Myocyte (in vitro differentiated cells): ENCODE data around the gene RFX2. TPM values are rescaled to one million over a fixed set of nuclear protein-coding genes. Genes with fewer than 3 reads are reported as not detected.
"Not testable (repeated sequence)": the region's sequence is repeated elsewhere in the genome, so short reads cannot be mapped to it uniquely, and the experiment has no call there.

Experiments
- DNase-seq: peaks from one replicate; pipeline ENCODE4 v3.0.0-alpha.2; 2012; ENCODE audit warnings: low read depth
- total RNA-seq: library from RNA; depleted of rRNA; stranded (reverse); fragments of >200 nt; gene quantifications from 2 replicates; pipeline ENCODE4 v1.2.3, GENCODE V29; 2014

Gene RFX2
- total RNA-seq, 1 donor from 2014 or later = 5.8 TPM

DNA sequence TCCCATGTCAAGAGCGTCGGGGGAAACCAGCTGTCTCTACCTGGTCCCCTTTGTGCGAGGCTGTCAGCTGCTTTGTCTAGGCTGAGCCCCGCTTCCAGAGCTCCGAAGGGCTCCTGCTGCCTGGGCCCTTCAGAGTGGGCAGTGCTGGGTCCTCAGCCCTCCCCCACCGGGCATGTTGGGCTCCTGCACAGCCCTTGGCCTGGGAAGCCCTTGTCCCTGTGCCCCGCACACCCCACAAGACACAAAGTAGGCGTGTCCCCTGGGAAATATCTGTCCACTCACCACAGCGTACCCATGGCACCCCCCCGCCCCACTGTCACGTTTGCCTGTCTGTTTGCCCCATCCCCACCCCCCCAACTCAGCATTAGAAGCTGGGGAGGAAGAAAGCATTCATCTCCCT is 92.7 kb downstream of the RFX2 start:
- no peak for DNase-seq

GRCh38 chr19:6015841-6016545 is 94.3 kb downstream of the RFX2 start:
- no peak for DNase-seq

GRCh38 chr19:6014551-6015135 is 95.7 kb downstream of the RFX2 start:
- DNase-seq = peak; percentile 46

DNA sequence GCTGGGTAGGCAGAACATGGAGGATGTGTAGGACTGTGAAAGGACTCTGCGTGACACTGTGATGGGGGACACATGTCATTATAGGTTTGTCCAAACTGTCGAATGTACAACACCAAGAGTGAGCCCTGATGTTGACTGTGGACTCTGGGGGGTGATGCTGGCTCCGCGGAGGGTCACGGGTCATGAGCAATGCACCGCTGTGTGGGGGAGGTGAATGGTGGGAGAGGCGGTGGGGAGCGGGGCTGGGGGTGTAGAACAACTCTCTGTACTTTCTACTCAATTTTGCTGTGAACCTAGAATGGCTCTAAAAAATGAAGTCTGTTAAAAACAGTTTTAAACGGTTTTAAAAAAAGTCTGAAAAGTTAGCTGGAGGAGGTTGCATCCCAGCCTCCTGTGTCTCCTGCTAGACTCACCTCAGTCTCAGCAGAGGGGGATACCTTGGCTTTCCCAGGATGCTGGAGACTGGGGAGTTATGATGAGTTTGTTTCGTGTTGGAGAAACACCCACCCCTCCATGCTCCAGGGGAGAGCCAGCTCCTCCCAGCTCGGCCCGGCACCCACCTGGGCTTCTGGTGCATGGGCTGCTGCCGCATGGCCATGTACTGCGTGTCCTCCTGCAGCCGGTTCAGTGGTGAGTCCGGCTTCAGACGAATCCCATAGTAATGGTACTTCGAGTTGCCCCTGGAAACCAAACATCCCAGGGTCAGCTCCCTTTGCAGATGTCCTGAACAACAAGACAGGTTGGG is 97.7 kb downstream of the RFX2 start:
- DNase-seq = no peak

DNA sequence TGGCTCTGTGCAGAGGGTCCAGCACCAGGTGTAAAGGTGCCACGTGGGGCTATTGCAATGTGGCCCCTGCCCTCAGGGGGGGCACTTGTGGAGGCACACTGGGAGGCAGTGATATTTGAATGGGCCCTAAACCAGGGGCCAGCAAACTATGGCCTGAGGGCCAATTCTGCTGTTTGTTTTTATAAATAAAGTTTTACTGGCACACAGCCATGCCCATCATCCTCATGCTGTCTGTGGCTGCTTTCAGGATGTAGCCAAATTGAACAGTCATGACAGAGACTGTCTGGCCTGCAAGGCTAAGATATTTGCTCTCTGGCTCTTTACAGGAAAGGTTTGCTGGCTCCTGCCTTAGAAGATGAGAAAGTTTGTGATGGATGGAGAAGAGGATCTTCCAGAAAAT is 98.5 kb downstream of the RFX2 start:
- peak; percentile 15 for DNase-seq

- DNase-seq = no peak
Observed at GRCh38 chr19:6011206-6011605, 99.1 kb downstream of the RFX2 start.

DNA sequence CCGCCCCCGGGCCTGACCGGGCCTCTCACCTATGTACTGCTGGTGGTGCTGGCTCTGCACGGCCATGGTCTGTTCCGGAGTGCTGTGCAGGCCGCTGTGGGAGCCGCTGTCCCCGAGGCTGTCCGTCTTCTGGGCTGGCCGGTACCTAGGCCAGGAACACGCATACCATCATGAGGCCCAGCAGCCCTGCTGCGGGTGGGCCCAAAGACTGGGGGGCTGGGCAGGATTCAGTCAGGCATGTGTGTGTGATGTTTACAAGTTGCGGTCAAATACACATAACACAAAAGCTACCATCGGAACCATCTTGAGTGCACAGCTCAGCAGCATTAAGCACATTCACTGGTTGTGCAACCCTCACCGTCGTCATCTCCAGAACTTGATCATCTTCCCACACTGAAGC is 100.2 kb downstream of the RFX2 start:
- no peak for DNase-seq

GRCh38 chr19:6007866-6008265 is 102.4 kb downstream of the RFX2 start:
- DNase-seq = no peak

DNA sequence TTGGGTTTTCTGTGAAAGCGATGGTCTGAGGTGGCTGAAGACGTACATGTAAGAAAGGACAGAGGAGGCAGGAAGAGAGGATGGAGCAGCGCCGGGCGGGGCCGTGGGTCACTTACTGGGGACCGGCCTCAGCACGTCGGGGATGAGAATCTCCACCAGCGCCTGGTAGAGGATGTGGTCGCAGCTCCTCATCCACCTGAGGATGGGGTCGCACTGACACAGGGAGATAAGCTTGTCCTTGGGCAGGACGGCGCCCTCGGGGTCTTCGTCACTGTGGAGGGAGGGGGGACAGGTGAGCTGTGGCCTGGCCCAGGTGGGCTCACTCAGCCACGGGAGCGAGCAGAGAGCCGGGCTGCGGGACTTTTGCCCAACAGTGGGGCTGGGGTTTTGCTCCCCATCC is 103.4 kb downstream of the RFX2 start:
- no peak for DNase-seq

GRCh38 chr19:6006070-6006446 is 104.2 kb downstream of the RFX2 start:
- not testable (repeated sequence) for DNase-seq

- no peak for DNase-seq
Observed at GRCh38 chr19:6005321-6006069, 104.8 kb downstream of the RFX2 start.

DNA sequence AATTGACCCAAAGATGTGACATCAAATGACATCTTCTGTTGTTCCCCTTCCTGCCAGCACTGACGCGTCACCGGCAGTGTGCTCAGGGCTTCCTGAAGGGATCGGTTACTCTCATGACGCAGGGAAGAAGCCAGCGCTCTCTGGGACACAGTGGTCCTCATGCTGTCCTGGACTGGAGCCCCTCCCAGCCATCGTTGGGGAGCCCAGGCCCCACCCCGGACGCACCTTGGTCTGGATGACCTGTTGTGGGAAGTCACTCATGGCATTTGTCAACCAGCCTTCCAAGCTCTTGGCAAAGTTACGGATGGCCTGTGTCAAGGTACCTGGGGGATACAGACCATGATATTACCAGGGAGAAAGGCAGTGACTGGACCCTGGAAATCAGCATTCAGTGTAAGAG is 106.3 kb downstream of the RFX2 start:
- no peak for DNase-seq

GRCh38 chr19:6002591-6002990 is 107.7 kb downstream of the RFX2 start:
- DNase-seq = no peak

DNA sequence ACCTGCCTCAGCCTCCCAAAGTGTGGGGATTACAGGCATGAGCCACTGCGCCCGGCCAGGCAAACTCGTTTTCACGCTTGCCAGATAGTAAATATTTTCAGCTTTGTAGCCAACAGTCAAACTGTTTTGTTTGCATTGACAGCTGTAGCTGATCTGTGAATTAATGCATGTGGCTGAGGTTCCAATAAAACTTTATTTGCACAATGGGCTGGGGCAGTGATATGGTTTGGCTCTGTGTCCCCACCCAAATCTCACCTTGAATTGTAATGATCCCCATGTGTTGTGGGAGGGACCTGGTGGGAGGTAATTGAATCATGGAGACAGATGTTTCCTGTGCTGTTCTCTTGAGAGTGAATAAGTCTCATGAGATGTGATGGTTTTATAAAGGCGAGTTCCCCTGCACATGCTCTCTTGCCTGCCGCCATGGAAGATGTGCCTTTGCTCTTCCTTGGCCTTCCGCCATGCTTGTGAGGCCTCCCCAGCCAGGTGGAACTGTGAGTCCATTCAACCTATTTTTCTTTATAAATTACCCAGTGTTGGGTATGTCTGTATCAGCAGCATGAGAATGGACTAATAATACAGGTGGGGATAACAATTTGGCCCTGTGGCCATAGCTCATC is 110.0 kb downstream of the RFX2 start:
- DNase-seq = no peak

DNA sequence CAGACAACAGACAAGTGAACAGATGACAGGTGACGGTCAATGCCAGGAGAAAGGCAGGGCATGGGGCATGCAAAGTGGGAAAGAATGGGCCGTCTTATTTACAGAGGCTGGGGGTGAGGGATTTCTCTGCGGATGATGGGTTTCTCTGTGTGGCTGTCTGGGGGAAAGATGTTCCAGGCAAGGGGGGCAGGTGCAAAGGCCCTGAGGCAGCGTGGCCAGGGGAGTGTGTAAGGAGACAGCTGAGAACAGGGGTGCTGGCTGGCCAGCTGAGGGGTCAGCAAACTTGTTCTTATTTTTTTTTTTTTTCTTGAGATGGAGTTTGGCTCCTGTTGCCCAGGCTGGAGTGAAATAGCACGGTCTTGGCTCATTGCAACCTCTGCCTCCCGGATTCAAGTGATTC is 110.6 kb downstream of the RFX2 start:
- no peak for DNase-seq

DNA sequence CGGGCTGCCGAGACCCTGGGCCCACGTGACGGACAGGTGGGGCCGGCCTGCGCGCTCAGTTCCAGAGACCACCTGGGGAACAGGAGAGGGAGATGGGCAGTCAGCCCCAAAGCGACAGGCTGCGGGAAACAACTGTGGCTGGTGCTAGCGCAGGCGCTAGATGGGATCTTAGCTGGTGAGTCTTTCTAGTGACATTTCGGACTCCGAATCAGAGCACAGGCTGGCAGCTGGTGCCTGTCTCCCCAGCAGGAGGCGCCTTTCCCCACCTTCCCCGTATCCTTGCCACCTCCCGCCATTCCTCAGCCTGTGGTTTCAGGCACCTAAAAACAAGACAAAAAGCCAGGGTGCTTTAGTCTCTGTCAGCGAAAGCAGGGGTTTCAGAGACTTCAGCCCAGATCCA is 112.9 kb downstream of the RFX2 start:
- DNase-seq = no peak

DNA sequence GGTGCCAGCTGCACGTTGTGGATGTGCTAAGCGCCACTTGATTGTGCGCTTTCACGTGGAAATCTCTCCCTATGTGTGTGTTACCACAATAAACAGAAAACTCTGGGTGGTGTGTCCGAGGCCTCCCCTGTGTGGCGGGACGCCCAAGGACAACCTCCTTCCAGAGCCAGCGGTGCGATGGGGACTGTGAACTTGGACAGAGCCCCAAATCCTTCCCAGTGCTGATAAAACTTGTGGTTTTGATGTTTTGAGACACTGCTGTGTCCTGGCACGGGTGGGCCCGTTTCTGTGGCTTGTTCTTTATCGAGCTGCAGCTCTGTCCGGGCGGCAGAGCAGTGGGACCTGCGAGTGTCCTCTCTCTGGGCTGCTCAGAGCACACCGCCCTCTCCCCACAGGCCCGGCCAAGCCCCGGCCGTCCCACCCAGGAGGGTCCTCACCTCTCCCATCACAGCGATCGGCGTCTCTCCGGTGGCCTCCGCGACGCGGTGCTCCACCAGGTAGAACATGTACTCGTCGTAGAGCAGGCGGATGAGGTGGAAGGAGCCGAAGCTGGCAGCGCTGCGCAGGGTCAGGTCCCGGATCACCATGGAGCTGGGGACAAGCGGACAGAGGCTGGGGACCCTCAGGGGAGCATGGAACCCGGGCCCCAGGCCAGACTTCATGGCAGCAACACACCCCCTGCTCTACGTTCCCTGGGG is 113.5 kb downstream of the RFX2 start:
- DNase-seq = no peak

DNA sequence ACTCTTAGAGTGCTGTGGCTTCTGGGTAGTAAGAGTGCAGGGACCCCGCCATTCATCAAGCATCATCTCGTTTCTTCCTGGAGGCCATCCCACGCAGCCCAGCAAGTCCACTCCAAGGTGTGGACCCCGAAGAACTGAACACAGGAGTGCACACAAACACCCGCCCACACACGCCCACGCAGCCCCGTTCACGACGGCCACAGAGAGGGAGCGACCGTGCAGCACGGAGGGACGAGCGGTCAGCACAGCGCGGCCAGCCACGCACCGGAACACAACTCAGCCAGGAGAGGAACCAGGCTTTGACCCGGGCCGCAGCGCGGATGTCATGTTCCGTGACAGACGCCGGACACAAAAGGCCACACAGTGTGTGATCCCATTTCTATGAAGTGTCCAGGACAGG is 114.2 kb downstream of the RFX2 start:
- no peak for DNase-seq

GRCh38 chr19:5995606-5996005 is 114.7 kb downstream of the RFX2 start:
- DNase-seq = no peak

DNA sequence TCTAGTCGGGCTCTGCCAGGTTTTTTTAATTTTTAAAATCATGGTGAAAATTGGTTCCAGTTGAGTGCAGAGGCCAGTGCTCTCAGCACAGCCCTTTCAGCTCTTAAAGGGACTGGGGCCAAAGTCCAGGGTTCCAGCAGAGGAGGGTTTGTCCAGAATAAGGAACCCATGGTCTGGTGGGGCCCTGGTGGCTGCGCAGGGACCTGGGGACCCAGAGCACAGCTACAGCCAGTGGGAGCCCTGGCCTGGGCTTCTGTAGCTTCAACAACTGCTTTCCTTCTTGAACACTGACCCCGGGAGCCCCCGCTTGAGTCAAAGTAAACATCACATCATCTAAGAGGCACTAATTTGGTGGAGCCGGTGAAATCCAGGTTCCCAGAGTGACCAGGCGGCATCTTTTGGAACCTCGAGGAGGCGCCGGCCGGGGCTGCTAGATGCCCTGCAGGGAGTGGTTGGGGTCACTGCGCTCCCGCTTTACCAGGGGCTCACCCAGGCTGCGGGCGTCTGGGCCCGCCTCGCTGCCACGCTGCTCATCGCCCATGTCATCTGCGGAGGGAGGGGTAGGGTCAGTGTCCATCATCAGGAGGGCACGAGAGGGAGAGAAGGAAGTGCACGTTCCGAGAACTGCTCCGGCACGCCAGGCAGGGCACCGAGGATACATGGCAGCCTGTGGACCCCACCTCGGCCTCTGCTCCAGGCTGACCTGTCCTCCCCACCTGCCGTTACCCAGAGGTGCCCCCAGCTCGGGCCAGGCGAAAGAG is 115.7 kb downstream of the RFX2 start:
- DNase-seq = no peak
